IMR-90 (cell line): ENCODE data around the gene PEX14.

ENCODE experiments used
- BHLHE40 ChIP-seq: fragments of 150-350 bp; IDR thresholded peaks from 2 replicates; pipeline ENCODE4 v1.6.1; 2016; ENCODE audit warnings: mild to moderate bottlenecking, low read depth, low read length
- CTCF ChIP-seq: conservative IDR thresholded peaks from 2 replicates; pipeline ENCODE4 v1.5.1; 2012; ENCODE audit warnings: mild to moderate bottlenecking, low read depth, low read length, improper control_type of control experiment
- ELK1 ChIP-seq: fragments of 150-350 bp; IDR thresholded peaks from 2 replicates; pipeline ENCODE4 v1.6.1; 2016; ENCODE audit warnings: low read depth, mild to moderate bottlenecking, low read length, moderate library complexity, borderline replicate concordance
- FOS ChIP-seq: fragments of 150-350 bp; IDR thresholded peaks from 2 replicates; pipeline ENCODE4 v1.6.1; 2016; ENCODE audit warnings: low read depth, low read length
- MAFK ChIP-seq: IDR thresholded peaks from 2 replicates; pipeline ENCODE4 v1.6.1; 2012; ENCODE audit warnings: low read depth, low read length, improper control_type of control experiment
- MAZ ChIP-seq: IDR thresholded peaks from 2 replicates; pipeline ENCODE4 v1.6.1; 2012; ENCODE audit warnings: low read depth, mild to moderate bottlenecking, low read length, improper control_type of control experiment, moderate library complexity, borderline replicate concordance
- MXI1 ChIP-seq: IDR thresholded peaks from 2 replicates; pipeline ENCODE4 v1.6.1; 2012; ENCODE audit warnings: low read depth, mild to moderate bottlenecking, low read length, moderate library complexity, borderline replicate concordance
- POLR2A ChIP-seq: IDR thresholded peaks from 2 replicates; pipeline ENCODE4 v1.6.1; 2012; ENCODE audit warnings: mild to moderate bottlenecking, low read depth, low read length
- RFX5 ChIP-seq: IDR thresholded peaks from 2 replicates; pipeline ENCODE4 v1.8.0; 2012; ENCODE audit warnings: low read depth, mild to moderate bottlenecking, low read length, moderate library complexity

GRCh38 chr1:10546896-10547295 lies 72.1 kb downstream of the PEX14 start:
- TF ChIP-seq POLR2A (no peak), CTCF (no peak), BHLHE40 (no peak), ELK1 (no peak), FOS (no peak), RFX5 (no peak), MXI1 (no peak), MAFK (no peak), MAZ (no peak)
